Prostate gland (tissue), 1 donor: ENCODE measurements around the gene CDC42BPA.

ENCODE experiments used
- POLR2A ChIP-seq: fragments of 450-650 bp; IDR thresholded peaks from one replicate; pipeline ENCODE4 v1.6.1; 2016; ENCODE audit warnings: antibody characterized with exemption, mild to moderate bottlenecking
- POLR2AphosphoS5 ChIP-seq: sonication (generic); formaldehyde crosslinking; IDR thresholded peaks from one replicate; pipeline ENCODE4 v1.6.1; 2017; ENCODE audit warnings: antibody characterized with exemption

DNA sequence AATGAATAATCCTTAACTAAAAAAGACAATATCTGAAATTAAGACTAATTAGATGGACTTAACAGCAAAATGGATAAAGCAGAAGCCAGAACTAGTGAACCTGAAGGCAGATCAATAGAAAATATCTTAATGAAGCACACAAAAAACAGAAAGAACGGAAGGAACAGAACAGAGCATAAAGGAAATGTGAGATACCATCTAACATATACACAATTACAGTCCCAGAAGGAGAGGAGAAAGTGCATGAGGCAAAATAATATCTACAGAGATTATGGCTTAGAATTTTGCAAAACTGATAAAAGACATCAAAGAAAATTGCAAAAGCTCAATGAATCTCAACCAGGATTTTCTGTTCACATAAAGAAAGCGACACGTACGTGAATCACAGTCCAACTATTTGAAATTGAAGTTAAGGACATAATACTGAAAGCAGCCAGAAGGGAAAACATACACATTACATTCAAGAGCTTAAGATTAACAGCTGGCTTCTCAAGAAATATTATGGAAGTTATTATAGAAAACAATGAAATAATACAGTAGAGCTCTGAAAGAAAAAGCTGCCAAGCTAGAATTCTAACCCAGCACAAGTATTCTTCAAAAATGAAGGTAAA is 182.0 kb downstream of the CDC42BPA start:
- TF ChIP-seq POLR2A, result no peak
- TF ChIP-seq POLR2AphosphoS5, result no peak
